PC-9 (cell line): ENCODE measurements around the gene MORN3.

Experiments
- CTCF ChIP-seq: fragments of 200-600 bp; sonication (generic); conservative IDR thresholded peaks from 2 replicates; pipeline ENCODE4 v1.6.1; 2017; ENCODE audit warnings: mixed run types, antibody characterized with exemption, mild to moderate bottlenecking, moderate library complexity
- EZH2 ChIP-seq: fragments of 200-600 bp; sonication (generic); IDR thresholded peaks from 2 replicates; pipeline ENCODE4 v1.8.0; 2017; ENCODE audit warnings: antibody characterized with exemption, low read depth

DNA sequence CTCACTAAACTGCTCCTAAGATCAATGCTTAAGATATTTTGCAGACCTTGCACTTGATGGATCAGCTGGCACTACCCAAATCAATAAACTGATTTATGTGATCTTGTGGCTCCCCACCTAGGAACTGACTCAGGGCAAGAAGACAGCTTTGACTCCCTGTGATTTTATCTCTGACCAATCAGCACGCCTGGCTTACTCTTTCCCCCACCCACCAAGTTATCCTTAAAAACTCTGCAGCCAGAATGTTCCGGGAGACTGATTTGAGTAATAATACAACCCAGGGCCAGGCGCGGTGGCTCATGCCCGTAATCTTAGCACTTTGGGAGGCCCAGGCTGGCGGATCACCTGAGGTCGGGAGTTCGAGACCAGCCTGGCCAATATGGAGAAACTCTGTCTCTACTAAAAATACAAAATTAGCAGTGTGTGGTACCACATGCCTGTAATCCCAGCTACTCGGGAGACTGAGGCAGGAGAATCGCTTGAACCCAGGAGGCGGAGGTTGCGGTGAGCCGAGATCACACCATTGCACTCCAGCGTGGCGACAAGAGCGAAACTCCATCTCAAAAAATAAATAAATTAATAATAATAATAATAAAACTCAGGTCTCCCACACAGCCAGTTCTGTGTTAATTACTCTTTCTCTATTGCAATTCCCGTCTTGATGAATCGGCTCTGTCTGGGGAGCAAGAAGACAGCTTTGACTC is 12.0 kb downstream of the MORN3 start:
- TF ChIP-seq CTCF (no peak), EZH2 (no peak)
